ENCODE data around the gene NR1I2. TPM values are rescaled to one million over a fixed set of nuclear protein-coding genes. Genes with fewer than 3 reads are reported as not detected.

Gene NR1I2
- not detected for total RNA-seq (2021; fragmentation: NEBNext Ultra II Directional; extraction: Animal tissue kit (Norgen Biotek cat#: 25700))
- long read RNA-seq: 0 reads

DNA sequence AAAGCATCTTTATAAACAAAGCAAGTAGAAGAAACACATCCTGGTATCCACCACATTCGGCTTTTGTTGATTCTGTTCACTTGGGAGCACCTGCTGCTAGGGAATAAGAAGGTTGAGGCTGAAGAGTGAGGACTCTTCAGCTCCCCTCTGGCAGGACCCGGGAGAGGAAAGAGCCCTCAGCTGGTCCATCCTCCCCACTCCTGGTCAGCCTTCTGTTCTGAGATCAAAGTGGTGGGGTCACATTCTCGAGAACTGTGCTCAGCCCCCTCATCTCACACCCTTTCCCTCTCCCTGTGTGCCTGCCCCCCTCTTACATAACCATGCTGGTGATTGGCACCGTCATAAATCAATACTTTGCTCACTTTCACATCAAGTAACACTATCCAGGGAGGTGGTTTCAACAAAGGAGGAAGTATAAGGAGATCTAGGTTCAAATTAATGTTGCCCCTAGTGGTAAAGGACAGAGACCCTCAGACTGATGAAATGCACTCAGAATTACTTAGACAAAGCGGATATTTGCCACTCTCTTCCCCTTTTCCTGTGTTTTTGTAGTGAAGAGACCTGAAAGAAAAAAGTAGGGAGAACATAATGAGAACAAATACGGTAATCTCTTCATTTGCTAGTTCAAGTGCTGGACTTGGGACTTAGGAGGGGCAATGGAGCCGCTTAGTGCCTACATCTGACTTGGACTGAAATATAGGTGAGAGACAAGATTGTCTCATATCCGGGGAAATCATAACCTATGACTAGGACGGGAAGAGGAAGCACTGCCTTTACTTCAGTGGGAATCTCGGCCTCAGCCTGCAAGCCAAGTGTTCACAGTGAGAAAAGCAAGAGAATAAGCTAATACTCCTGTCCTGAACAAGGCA is at the start of gene NR1I2:
Gene NR1I2 (plus strand): TSS at position 772 of the 869 bp plus-strand sequence.
- H3K27me3 Mint-ChIP-seq (ENCODE audit: insufficient read depth): peaks cover 7% of the 10 kb centered on the region
- no peaks in the 10 kb centered on the region for H3K4me1 Mint-ChIP-seq (ENCODE audit: low read depth)
- H3K9me3 Mint-ChIP-seq: peaks cover under 1% of the 10 kb centered on the region; the same call in 1 of the 2 replicates
- no peak within 1 kb of the TSS for H3K4me3 Mint-ChIP-seq
- TF ChIP-seq, protein P1, sequence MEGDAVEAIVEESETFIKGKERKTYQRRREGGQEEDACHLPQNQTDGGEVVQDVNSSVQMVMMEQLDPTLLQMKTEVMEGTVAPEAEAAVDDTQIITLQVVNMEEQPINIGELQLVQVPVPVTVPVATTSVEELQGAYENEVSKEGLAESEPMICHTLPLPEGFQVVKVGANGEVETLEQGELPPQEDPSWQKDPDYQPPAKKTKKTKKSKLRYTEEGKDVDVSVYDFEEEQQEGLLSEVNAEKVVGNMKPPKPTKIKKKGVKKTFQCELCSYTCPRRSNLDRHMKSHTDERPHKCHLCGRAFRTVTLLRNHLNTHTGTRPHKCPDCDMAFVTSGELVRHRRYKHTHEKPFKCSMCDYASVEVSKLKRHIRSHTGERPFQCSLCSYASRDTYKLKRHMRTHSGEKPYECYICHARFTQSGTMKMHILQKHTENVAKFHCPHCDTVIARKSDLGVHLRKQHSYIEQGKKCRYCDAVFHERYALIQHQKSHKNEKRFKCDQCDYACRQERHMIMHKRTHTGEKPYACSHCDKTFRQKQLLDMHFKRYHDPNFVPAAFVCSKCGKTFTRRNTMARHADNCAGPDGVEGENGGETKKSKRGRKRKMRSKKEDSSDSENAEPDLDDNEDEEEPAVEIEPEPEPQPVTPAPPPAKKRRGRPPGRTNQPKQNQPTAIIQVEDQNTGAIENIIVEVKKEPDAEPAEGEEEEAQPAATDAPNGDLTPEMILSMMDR (IDR thresholded peaks at IDR 0.05): no peak
- DNase-seq: no peak
- H3K36me3 Mint-ChIP-seq (ENCODE audit: low read depth): peaks cover under 1% of the 10 kb centered on the region; the same call in 1 of the 2 replicates
- no peak within 1 kb of the TSS for H3K27ac Mint-ChIP-seq

DNA sequence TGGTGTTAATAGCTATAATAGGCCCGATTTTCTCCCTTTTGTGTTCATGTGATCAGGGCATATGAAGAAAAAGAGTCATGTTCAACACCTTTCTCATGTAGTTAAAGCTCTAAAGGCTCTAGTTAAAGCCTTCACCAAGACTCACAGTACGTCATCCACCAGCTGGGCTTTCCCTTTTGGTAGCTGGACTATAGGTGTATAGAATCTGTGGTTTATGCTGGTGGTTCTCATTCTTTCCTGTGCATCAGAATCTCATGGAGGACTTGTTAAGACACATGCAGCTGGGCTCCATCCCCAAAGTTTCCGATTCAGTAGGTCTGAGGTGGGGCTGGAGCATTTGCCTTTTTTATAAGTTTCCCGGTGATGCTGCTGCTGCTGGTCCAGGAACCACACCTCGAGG is 48.1 kb upstream of the NR1I2 start:
- Mint-ChIP-seq H3K4me1 (ENCODE audit: low read depth) (peaks cover 22% of the 10 kb centered on the region), H3K4me3 (no peak overlapping the region), H3K27me3 (ENCODE audit: insufficient read depth) (peaks cover under 1% of the 10 kb centered on the region; the same call in 1 of the 2 replicates), H3K9me3 (no peaks in the 10 kb centered on the region), H3K36me3 (ENCODE audit: low read depth) (no peaks in the 10 kb centered on the region), H3K27ac (no peak overlapping the region)
- TF ChIP-seq, protein P1 (IDR thresholded peaks at IDR 0.05): no peak
- DNase-seq: no peak

DNA sequence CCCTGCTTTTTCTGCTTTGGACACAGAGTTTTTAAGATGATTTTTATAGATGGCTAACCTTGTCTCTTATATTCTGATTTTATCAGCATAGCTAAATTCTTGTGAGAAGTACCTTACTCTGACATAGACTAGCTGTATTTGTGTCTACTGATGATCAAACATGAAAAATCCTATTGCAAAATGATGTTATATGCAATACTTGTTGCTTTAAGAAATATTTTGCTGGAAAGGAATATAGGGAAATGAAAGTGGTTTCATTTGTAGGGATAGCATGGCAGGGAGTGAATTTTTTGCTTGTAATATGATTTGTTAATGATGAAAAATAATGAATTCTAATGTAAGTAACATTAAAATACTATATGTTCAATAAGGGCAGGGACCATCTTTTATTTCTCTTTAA is 43.2 kb upstream of the NR1I2 start:
- Mint-ChIP-seq H3K9me3 (no peaks in the 10 kb centered on the region), H3K4me3 (no peak overlapping the region)

DNA sequence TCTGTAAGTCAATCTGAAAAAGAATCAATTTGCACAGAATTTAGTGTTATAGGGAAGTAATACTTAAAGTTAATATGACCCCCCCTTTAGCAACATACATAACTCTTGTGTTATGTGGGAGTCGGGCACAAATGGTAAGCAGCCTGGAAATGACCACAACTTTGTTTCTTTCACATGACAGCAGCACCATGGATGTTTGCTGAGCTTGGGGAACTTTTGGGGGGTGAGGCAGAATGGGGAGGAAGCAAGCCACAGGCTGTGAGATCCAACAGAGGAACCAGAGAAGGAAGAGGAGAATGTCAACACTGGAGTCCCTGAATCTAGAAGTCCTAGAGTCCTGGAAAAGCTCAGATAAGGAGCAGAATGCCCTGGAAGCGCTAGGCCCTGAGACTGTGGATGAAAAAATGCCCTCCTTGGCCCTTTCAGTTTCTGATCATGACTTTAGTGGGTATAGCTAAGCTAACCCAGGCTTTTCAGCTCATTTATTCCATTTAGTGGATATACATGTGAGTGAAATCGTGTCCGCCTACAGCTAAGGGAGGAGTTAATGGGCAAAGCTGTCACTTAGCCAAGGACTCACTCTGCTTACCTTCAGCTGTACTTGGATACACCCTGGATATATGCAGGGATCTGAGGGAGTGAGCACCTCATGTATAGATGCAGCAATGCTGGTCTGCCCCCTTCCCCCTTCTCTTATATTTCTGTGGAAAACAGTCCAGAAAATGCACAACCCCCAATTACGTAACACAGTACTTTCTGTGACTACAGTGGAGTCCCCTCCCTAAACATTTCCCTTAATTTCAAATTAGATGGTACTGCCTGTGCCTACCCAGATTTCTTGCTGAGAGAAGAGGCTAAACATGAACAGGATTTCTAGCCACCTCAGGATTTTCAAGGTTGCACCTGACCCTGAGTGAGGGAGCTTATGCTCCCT is 40.0 kb upstream of the NR1I2 start:
- H3K27me3 Mint-ChIP-seq (ENCODE audit: insufficient read depth): peaks cover 16% of the 10 kb centered on the region
- no peak overlapping the region for H3K4me3 Mint-ChIP-seq
- peaks cover 9% of the 10 kb centered on the region for H3K4me1 Mint-ChIP-seq (ENCODE audit: low read depth)
- no peaks in the 10 kb centered on the region for H3K9me3 Mint-ChIP-seq
- DNase-seq: no peak
- TF ChIP-seq, protein P1 (IDR thresholded peaks at IDR 0.05): no peak
- no peak overlapping the region for H3K27ac Mint-ChIP-seq
- H3K36me3 Mint-ChIP-seq (ENCODE audit: low read depth): no peaks in the 10 kb centered on the region

More for the DNA sequence above, 43.2 kb upstream of the NR1I2 start:
- Mint-ChIP-seq H3K27ac (no peak overlapping the region), H3K4me1 (ENCODE audit: low read depth) (peaks cover 9% of the 10 kb centered on the region), H3K36me3 (ENCODE audit: low read depth) (no peaks in the 10 kb centered on the region), H3K27me3 (ENCODE audit: insufficient read depth) (peaks cover 3% of the 10 kb centered on the region; the same call in 1 of the 2 replicates)
- no peak for DNase-seq
- TF ChIP-seq, protein P1 (IDR thresholded peaks at IDR 0.05): no peak

DNA sequence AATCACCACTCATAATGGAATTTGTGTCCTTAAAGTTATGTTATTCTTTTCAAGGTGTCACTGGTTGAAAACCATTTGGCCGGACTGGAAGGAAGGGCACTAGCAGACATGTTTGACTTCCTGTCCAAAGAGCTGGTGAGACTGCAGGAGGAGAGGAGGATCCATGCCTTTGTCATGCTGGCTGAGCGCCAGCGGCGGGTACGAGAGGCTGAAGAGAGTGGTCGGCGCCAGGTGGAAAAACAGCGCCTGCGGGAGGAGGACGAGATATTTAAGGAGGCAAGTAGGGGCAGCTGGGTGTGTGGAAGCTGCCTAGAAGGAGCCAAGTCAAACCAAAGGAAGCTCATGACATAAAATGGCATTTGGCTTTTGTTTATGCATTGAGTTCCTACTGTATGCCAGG is 38.0 kb upstream of the NR1I2 start:
- TF ChIP-seq, protein P1 (IDR thresholded peaks at IDR 0.05): no peak
- no peaks in the 10 kb centered on the region for H3K9me3 Mint-ChIP-seq
- no peaks in the 10 kb centered on the region for H3K4me1 Mint-ChIP-seq (ENCODE audit: low read depth)
- no peak overlapping the region for H3K4me3 Mint-ChIP-seq
- H3K27me3 Mint-ChIP-seq (ENCODE audit: insufficient read depth): peaks cover 21% of the 10 kb centered on the region
- no peaks in the 10 kb centered on the region for H3K36me3 Mint-ChIP-seq (ENCODE audit: low read depth)
- no peak for DNase-seq
- H3K27ac Mint-ChIP-seq: no peak overlapping the region

All from HFFc6 (cell line).